CD14-positive monocyte (primary cell): Measurements from ENCODE around the gene STAT4. TPM values are rescaled to one million over a fixed set of nuclear protein-coding genes. Genes with fewer than 3 reads are reported as not detected.
A peak's percentile ranks its signal among the peaks of the same experiment; 100 is the strongest.

Experiments used
- DNase-seq, 3 donors: peaks; one replicate each; pipeline ENCODE4 v3.0.0-alpha.2; 2011 to 2022
- H2AFZ ChIP-seq: 2 replicates; pipeline ENCODE4 v1.6.0; 2012; ENCODE audit warnings: mild to moderate bottlenecking, low read depth, low read length, inconsistent platforms; ENCODE audit not compliant: insufficient read depth, poor library complexity, severe bottlenecking
- H3K27ac ChIP-seq, 2 donors: 1 replicate in 1 of 2; 2 replicates in 1 of 2; pipeline ENCODE4 v1.5.1; 2012 to 2013; ENCODE audit warnings: low read length in 2 of 2, control low read depth in 1 of 2, inconsistent platforms in 1 of 2, low read depth in 1 of 2, mild to moderate bottlenecking in 1 of 2
- H3K27me3 ChIP-seq, 2 donors: one replicate each; pipeline versions ENCODE4 v1.6.0 to v1.6.1; 2011 to 2013; ENCODE audit warnings: low read length in 2 of 2; ENCODE audit not compliant: control insufficient read depth in 2 of 2, insufficient read depth in 2 of 2
- H3K36me3 ChIP-seq, 2 donors: replicated peaks in 1 of 2; 1 replicate in 1 of 2; 2 replicates in 1 of 2; pipeline versions ENCODE4 v1.5.1 to v1.6.1; 2012 to 2013; ENCODE audit warnings: low read length in 2 of 2, control low read depth in 1 of 2, inconsistent platforms in 1 of 2, mild to moderate bottlenecking in 1 of 2; ENCODE audit not compliant: insufficient read depth in 2 of 2, control insufficient read depth in 1 of 2
- H3K4me1 ChIP-seq, 2 donors: 1 replicate in 1 of 2; 2 replicates in 1 of 2; pipeline versions ENCODE4 v1.5.1 to v1.6.1; 2012 to 2013; ENCODE audit warnings: low read length in 2 of 2, control low read depth in 1 of 2, inconsistent platforms in 1 of 2, mild to moderate bottlenecking in 1 of 2, moderate library complexity in 1 of 2; ENCODE audit not compliant: insufficient read depth in 2 of 2, control insufficient read depth in 1 of 2
- H3K4me2 ChIP-seq: replicated peaks from 2 replicates; pipeline ENCODE3; 2012; ENCODE audit warnings: low read length, moderate library complexity, mild to moderate bottlenecking; ENCODE audit not compliant: poor library complexity, severe bottlenecking; ENCODE audit errors: extremely low read depth
- H3K4me3 ChIP-seq, 3 experiments: fragments of 200-600 bp in 1 of 3; sonication (generic) in 1 of 3; replicated peaks in 1 of 3; 1 replicate in 2 of 3; 2 replicates in 1 of 3; pipeline ENCODE4 v1.5.1; 2011 to 2013; ENCODE audit warnings: low read length in 3 of 3, mild to moderate bottlenecking in 3 of 3, control low read depth in 2 of 3, low read depth in 2 of 3, inconsistent platforms in 1 of 3, moderate library complexity in 1 of 3
- H3K79me2 ChIP-seq: 2 replicates; pipeline ENCODE4 v1.6.0; 2012; ENCODE audit warnings: mild to moderate bottlenecking, control low read depth, inconsistent platforms, low read length, moderate library complexity; ENCODE audit not compliant: insufficient read depth
- H3K9ac ChIP-seq: 2 replicates; pipeline ENCODE4 v1.6.0; 2017; ENCODE audit warnings: low read length, mild to moderate bottlenecking; ENCODE audit not compliant: insufficient read depth, poor library complexity, severe bottlenecking
- H3K9me3 ChIP-seq, 2 donors: replicated peaks in 1 of 2; 1 replicate in 1 of 2; 2 replicates in 1 of 2; pipeline versions ENCODE4 v1.5.1 to v1.6.1; 2012 to 2013; ENCODE audit warnings: low read length in 2 of 2, control low read depth in 1 of 2; ENCODE audit not compliant: control insufficient read depth in 1 of 2, insufficient read depth in 1 of 2
- H4K20me1 ChIP-seq: 2 replicates; pipeline ENCODE4 v1.6.0; 2012; ENCODE audit warnings: mild to moderate bottlenecking, low read length, control low read depth, moderate library complexity; ENCODE audit not compliant: insufficient read depth
- H3K27ac Mint-ChIP-seq, 7 donors: one replicate each; pipeline ENCODE4 v1.8.0; 2020; ENCODE audit warnings: mild to moderate bottlenecking in 7 of 7, mixed read lengths in 7 of 7, moderate library complexity in 6 of 7, inconsistent platforms in 2 of 7
- H3K27me3 Mint-ChIP-seq, 3 donors: one replicate each; pipeline ENCODE4 v1.8.0; 2021 to 2022; ENCODE audit warnings: low read depth in 3 of 3, mild to moderate bottlenecking in 3 of 3, mixed read lengths in 3 of 3, moderate library complexity in 3 of 3, inconsistent platforms in 1 of 3
- H3K36me3 Mint-ChIP-seq, 2 donors: one replicate each; pipeline ENCODE4 v1.8.0; 2020; ENCODE audit warnings: mixed read lengths in 2 of 2, inconsistent platforms in 1 of 2, mild to moderate bottlenecking in 1 of 2
- H3K4me1 Mint-ChIP-seq: one replicate; pipeline ENCODE4 v1.8.0; 2020; ENCODE audit warnings: mild to moderate bottlenecking, mixed read lengths
- H3K4me3 Mint-ChIP-seq, 2 donors: one replicate each; pipeline ENCODE4 v1.8.0; 2020; ENCODE audit warnings: mild to moderate bottlenecking in 2 of 2, mixed read lengths in 2 of 2, moderate library complexity in 1 of 2
- H3K9me3 Mint-ChIP-seq, 7 donors: one replicate each; pipeline ENCODE4 v1.8.0; 2020 to 2022; ENCODE audit warnings: mixed read lengths in 7 of 7, mild to moderate bottlenecking in 6 of 7, moderate library complexity in 6 of 7, inconsistent platforms in 2 of 7
- CTCF ChIP-seq: fragments of 200-600 bp; IDR thresholded peaks from one replicate; pipeline ENCODE4 v1.8.0; 2022; ENCODE audit warnings: antibody characterized with exemption, mild to moderate bottlenecking
- WGBS: methylation state at CpG from one replicate; pipeline ENCODE4 v1.1.5; 2013; ENCODE audit warnings: missing lambda C conversion rate; ENCODE audit not compliant: insufficient coverage; 5-methylcytosine and 5-hydroxymethylcytosine counted together
- intact Hi-C, 2 donors: fragments of 100-400 bp; cut with micrococcal nuclease; formaldehyde crosslinking; loops; one replicate each; pipeline versions ENCODE4 v1.15.0 to v1.15.1; 2023
- polyA plus RNA-seq, 3 donors: library from polyadenylated mRNA; depleted of rRNA in 1 of 3; unstranded in 2 of 3; stranded (reverse) in 1 of 3; fragments of 300-500 nt in 2 of 3; fragments of >200 nt in 1 of 3; fragmentation: Illumina TruSeq in 2 of 3; gene quantifications; 1 replicate in 2 of 3; 2 replicates in 1 of 3; pipeline ENCODE4 v1.2.3, GENCODE V29; 2012 to 2021

Gene STAT4
- polyA plus RNA-seq, 3 donors, result 0.31 to 0.52 (median 0.31) TPM

- no peak overlapping the region for H3K4me2 ChIP-seq
- H3K36me3 ChIP-seq, result peaks cover 96 to 100% of the 10 kb centered on the region in 2 donors
- Mint-ChIP-seq H3K36me3 (peaks cover 88 to 93% of the 10 kb centered on the region in 2 donors), H3K4me1 (peaks cover 8% of the 10 kb centered on the region), H3K27me3 (no peaks in the 10 kb centered on the region), H3K27ac (peak overlapping the region in 6 of 7 donors; percentile 3 to 90 (median 50)), H3K4me3 (no peak overlapping the region), H3K9me3 (peaks cover 0 to 3% (median 0%) of the 10 kb centered on the region in 7 donors)
- peaks cover 16% of the 10 kb centered on the region for H3K79me2 ChIP-seq
- H3K9me3 ChIP-seq, result no peaks in the 10 kb centered on the region
- peak overlapping the region in 1 of 2 donors; percentile 60 for H3K27ac ChIP-seq
- no peak for DNase-seq
- TF ChIP-seq CTCF, result no peak
- H2AFZ ChIP-seq, result no peak overlapping the region
- intact Hi-C loops, result loop anchor here in 1 of 2 donors (10.0 kb wide), 1 partner anchor 93 kb away; no protein-coding TSS in a partner anchor
- WGBS, result 100% methylated on average over 7 of the region's 8 CpGs
- peaks cover 98% of the 10 kb centered on the region for H4K20me1 ChIP-seq
- H3K27me3 ChIP-seq, result no peaks in the 10 kb centered on the region
- H3K4me1 ChIP-seq, result peaks cover 6 to 11% of the 10 kb centered on the region in 2 donors
- H3K4me3 ChIP-seq, result no peak overlapping the region
- H3K9ac ChIP-seq, result no peak overlapping the region
Observed at GRCh38 chr2:190997526-190998113, 153.2 kb downstream of the STAT4 start.

GRCh38 chr2:190996947-190997346 lies 153.8 kb downstream of the STAT4 start:
- WGBS, result 39% methylated on average over 4 of the region's 5 CpGs
- no peak for TF ChIP-seq CTCF
- peaks cover 0 to 3% (median 0%) of the 10 kb centered on the region in 7 donors for H3K9me3 Mint-ChIP-seq
- H3K4me1 Mint-ChIP-seq, result peaks cover 8% of the 10 kb centered on the region
- H3K9me3 ChIP-seq, result no peaks in the 10 kb centered on the region
- no peak overlapping the region for H3K4me2 ChIP-seq
- H3K27me3 Mint-ChIP-seq, result no peaks in the 10 kb centered on the region
- H3K4me3 ChIP-seq, result no peak overlapping the region
- no peaks in the 10 kb centered on the region for H3K27me3 ChIP-seq
- peaks cover 96 to 100% of the 10 kb centered on the region in 2 donors for H3K36me3 ChIP-seq
- peaks cover 16% of the 10 kb centered on the region for H3K79me2 ChIP-seq
- peak overlapping the region in 6 of 7 donors; percentile 53 to 90 (median 72) for H3K27ac Mint-ChIP-seq
- peak overlapping the region in 1 of 2 donors; percentile 60 for H3K27ac ChIP-seq
- no peak overlapping the region for H3K9ac ChIP-seq
- peaks cover 88 to 93% of the 10 kb centered on the region in 2 donors for H3K36me3 Mint-ChIP-seq
- peak; percentile 23 to 50 (median 40) for DNase-seq
- H2AFZ ChIP-seq, result no peak overlapping the region
- H3K4me3 Mint-ChIP-seq, result no peak overlapping the region
- H4K20me1 ChIP-seq, result peaks cover 98% of the 10 kb centered on the region
- H3K4me1 ChIP-seq, result peaks cover 6 to 11% of the 10 kb centered on the region in 2 donors
- intact Hi-C loops, result loop anchor here in 1 of 2 donors (10.0 kb wide), 1 partner anchor 92 kb away; no protein-coding TSS in a partner anchor
